HepG2 (cell line): ENCODE results near the gene C10orf67. TPM values are rescaled to one million over a fixed set of nuclear protein-coding genes. Genes with fewer than 3 reads are reported as not detected.

Experiments
- ATAC-seq: fragments of 200-7000 bp; cut with Tn5 transposase; 3 replicates; pipeline ENCODE4 v1.9.1; 2020; ENCODE audit warnings: mild to moderate bottlenecking, moderate library complexity
- BruUV-seq: library from RNA; stranded (reverse); fragments of 400-500 nt; replicated peaks from 2 replicates; lab custom pipeline; 2021; lab: Mats Ljungman, UMichigan
- CTCF ChIA-PET: fragments of 300-600 bp; formaldehyde crosslinking; extraction: SDS; loops from one replicate; lab custom pipeline; 2021; ENCODE audit warnings: low total read pairs, inconsistent platforms, low intra/inter-chr PET ratio; lab: Yijun Ruan, JAX
- POLR2A ChIA-PET: fragments of 350-600 bp; sonication (Branson Sonifier 250); formaldehyde crosslinking; loops from one replicate; lab custom pipeline; 2020; ENCODE audit warnings: antibody characterized with exemption, inconsistent platforms; lab: Yijun Ruan, JAX
- DNase-seq: peaks from one replicate; pipeline ENCODE4 v3.0.0-alpha.2; 2015; ENCODE audit warnings: low spot score
- FAIRE-seq: peaks from 3 replicates; lab custom pipeline; 2011; peaks lifted over from hg19 to GRCh38; lab: Jason Lieb, UNC
- H2AFZ ChIP-seq: one replicate; pipeline ENCODE4 v1.6.1; 2011; ENCODE audit warnings: low read length, inconsistent platforms
- H3K27ac ChIP-seq: fragments of 300-600 bp; 3 replicates; pipeline ENCODE4 v1.8.0; 2011; ENCODE audit warnings: mixed run types, mild to moderate bottlenecking, mixed read lengths, low read length, inconsistent platforms; ENCODE audit not compliant: insufficient read depth; ENCODE audit errors: extremely low read length
- H3K27me3 ChIP-seq, 2 experiments: fragments of 200-600 bp in 1 of 2; 2 replicates in 1 of 2; 3 replicates in 1 of 2; pipeline versions ENCODE4 v1.6.0 to v1.8.0; 2011; ENCODE audit warnings: low read length in 2 of 2, mild to moderate bottlenecking in 2 of 2, moderate library complexity in 2 of 2, inconsistent platforms in 1 of 2; ENCODE audit not compliant: insufficient read depth in 2 of 2, control insufficient read depth in 1 of 2
- H3K36me3 ChIP-seq, 2 experiments: fragments of 200-600 bp in 1 of 2; replicated peaks in 1 of 2; 2 replicates in 1 of 2; 3 replicates in 1 of 2; pipeline versions ENCODE4 v1.5.1 to v1.8.0; 2011; ENCODE audit warnings: low read length in 2 of 2, inconsistent platforms in 1 of 2; ENCODE audit not compliant: insufficient read depth in 2 of 2, control insufficient read depth in 1 of 2
- H3K4me1 ChIP-seq: 2 replicates; pipeline ENCODE4 v1.5.1; 2012; ENCODE audit warnings: low read length, inconsistent platforms; ENCODE audit not compliant: insufficient read depth
- H3K4me2 ChIP-seq: 2 replicates; pipeline ENCODE4 v1.6.0; 2011; ENCODE audit warnings: low read depth, low read length, inconsistent platforms
- H3K4me3 ChIP-seq, 3 experiments: fragments of 200-600 bp in 1 of 3; sonication (generic), shearing (Covaris generic) in 1 of 3; replicated peaks in 1 of 3; 2 replicates each; pipeline ENCODE4 v1.5.1; 2011 to 2016; ENCODE audit warnings: low read length in 3 of 3, inconsistent platforms in 2 of 3, low read depth in 2 of 3, mild to moderate bottlenecking in 2 of 3, control low read depth in 1 of 3, mixed read lengths in 1 of 3; ENCODE audit not compliant: insufficient read depth in 1 of 3
- H3K79me2 ChIP-seq: one replicate; pipeline ENCODE4 v1.6.1; 2011; ENCODE audit warnings: low read length, inconsistent platforms; ENCODE audit not compliant: insufficient read depth
- H3K9ac ChIP-seq: 2 replicates; pipeline ENCODE4 v1.6.0; 2011; ENCODE audit warnings: mild to moderate bottlenecking, low read depth, low read length, inconsistent platforms; ENCODE audit not compliant: insufficient read depth
- H3K9me3 ChIP-seq: 2 replicates; pipeline ENCODE4 v1.5.1; 2012; ENCODE audit warnings: mild to moderate bottlenecking, low read length
- H4K20me1 ChIP-seq: 2 replicates; pipeline ENCODE4 v1.6.0; 2011; ENCODE audit warnings: inconsistent platforms, mild to moderate bottlenecking, low read length, moderate library complexity; ENCODE audit not compliant: insufficient read depth
- E2F2 ChIP-seq: sonication (generic); formaldehyde crosslinking; IDR thresholded peaks from 2 replicates; pipeline ENCODE4 v1.4.0; 2020; ENCODE audit warnings: missing genetic modification reagents, borderline replicate concordance
- KAT8 ChIP-seq: IDR thresholded peaks from 2 replicates; pipeline ENCODE4 v1.6.1; 2016; ENCODE audit warnings: missing genetic modification reagents, missing compliant biosample characterization
- NFE2 ChIP-seq: sonication (generic); formaldehyde crosslinking; IDR thresholded peaks from 2 replicates; pipeline ENCODE4 v1.4.0; 2020; ENCODE audit warnings: missing genetic modification reagents
- POLR2AphosphoS2 ChIP-seq: IDR thresholded peaks from 2 replicates; pipeline ENCODE4 v1.6.1; 2011; ENCODE audit warnings: low read depth, low read length, improper control_type of control experiment
- SALL2 ChIP-seq: sonication (generic); formaldehyde crosslinking; IDR thresholded peaks from 2 replicates; pipeline ENCODE4 v1.8.1; 2023; ENCODE audit warnings: mild to moderate bottlenecking, missing genetic modification reagents, inconsistent platforms
- SATB2 ChIP-seq: sonication (generic); formaldehyde crosslinking; IDR thresholded peaks from 2 replicates; pipeline ENCODE4 v1.5.0; 2020; ENCODE audit warnings: missing genetic modification reagents
- SNAPC5 ChIP-seq: sonication (generic); formaldehyde crosslinking; IDR thresholded peaks from 2 replicates; pipeline ENCODE4 v1.8.1; 2023; ENCODE audit warnings: mild to moderate bottlenecking, missing genetic modification reagents, borderline replicate concordance
- SRY ChIP-seq: sonication (generic); formaldehyde crosslinking; IDR thresholded peaks from 2 replicates; pipeline ENCODE4 v1.8.0; 2022; ENCODE audit warnings: mild to moderate bottlenecking, missing genetic modification reagents
- ZSCAN12 ChIP-seq: sonication (generic); formaldehyde crosslinking; IDR thresholded peaks from 2 replicates; pipeline ENCODE4 v1.9.0; 2021; ENCODE audit warnings: mild to moderate bottlenecking, missing genetic modification reagents
- WGBS: methylation state at CpG from one replicate; pipeline ENCODE4 v1.1.6; 2017; ENCODE audit warnings: low lambda C conversion rate; 5-methylcytosine and 5-hydroxymethylcytosine counted together
- in situ Hi-C: cut with HindIII; loops from 2 replicates; pipeline ENCODE4 v1.10.0; 2017; ENCODE audit warnings: low pct_unique_long_range_greater_than_20kb; ENCODE audit not compliant: extremely low pct_ligation_motif_present
- intact Hi-C: fragments of 100-400 bp; cut with micrococcal nuclease; formaldehyde crosslinking; loops from one replicate; pipeline ENCODE4 v1.10.0; 2022; ENCODE audit not compliant: unreplicated experiment
- polyA plus RNA-seq, 8 experiments: library from polyadenylated mRNA; depleted of rRNA in 3 of 8; stranded (reverse) in 7 of 8; unstranded in 1 of 8; fragments of >200 nt; fragmentation: Illumina TruSeq in 4 of 8; extraction: Trizol in 4 of 8; gene quantifications; 2 replicates each; pipeline versions ENCODE4 v1.2.1 to v1.2.3, GENCODE V29; 2011 to 2016; ENCODE audit warnings: low read depth in 4 of 8, missing spikeins in 1 of 8, mixed read lengths in 1 of 8; ENCODE audit not compliant: insufficient read depth in 1 of 8
- total RNA-seq, 5 experiments: library from RNA; depleted of rRNA; stranded (reverse); fragments of >200 nt; fragmentation: Illumina TruSeq; extraction: Trizol; gene quantifications; 2 replicates each; pipeline ENCODE4 v1.2.3, GENCODE V29; 2016; ENCODE audit warnings: low read depth in 1 of 5
- TF ChIP-seq, protein P1 (sequence below): sonication (generic); formaldehyde crosslinking; IDR thresholded peaks from 2 replicates; pipeline ENCODE4 v1.4.0; 2020; ENCODE audit warnings: missing genetic modification reagents
- TF ChIP-seq, protein P2 (sequence below): sonication (generic); formaldehyde crosslinking; IDR thresholded peaks from 2 replicates; pipeline ENCODE4 v1.5.1; 2020; ENCODE audit warnings: missing genetic modification reagents, mild to moderate bottlenecking, borderline replicate concordance

Gene C10orf67
- total and polyA plus RNA-seq, 2 of the 13 experiments (the other 11 are each of a cell fraction or from before 2014, with no cell fraction given), result not detected

DNA sequence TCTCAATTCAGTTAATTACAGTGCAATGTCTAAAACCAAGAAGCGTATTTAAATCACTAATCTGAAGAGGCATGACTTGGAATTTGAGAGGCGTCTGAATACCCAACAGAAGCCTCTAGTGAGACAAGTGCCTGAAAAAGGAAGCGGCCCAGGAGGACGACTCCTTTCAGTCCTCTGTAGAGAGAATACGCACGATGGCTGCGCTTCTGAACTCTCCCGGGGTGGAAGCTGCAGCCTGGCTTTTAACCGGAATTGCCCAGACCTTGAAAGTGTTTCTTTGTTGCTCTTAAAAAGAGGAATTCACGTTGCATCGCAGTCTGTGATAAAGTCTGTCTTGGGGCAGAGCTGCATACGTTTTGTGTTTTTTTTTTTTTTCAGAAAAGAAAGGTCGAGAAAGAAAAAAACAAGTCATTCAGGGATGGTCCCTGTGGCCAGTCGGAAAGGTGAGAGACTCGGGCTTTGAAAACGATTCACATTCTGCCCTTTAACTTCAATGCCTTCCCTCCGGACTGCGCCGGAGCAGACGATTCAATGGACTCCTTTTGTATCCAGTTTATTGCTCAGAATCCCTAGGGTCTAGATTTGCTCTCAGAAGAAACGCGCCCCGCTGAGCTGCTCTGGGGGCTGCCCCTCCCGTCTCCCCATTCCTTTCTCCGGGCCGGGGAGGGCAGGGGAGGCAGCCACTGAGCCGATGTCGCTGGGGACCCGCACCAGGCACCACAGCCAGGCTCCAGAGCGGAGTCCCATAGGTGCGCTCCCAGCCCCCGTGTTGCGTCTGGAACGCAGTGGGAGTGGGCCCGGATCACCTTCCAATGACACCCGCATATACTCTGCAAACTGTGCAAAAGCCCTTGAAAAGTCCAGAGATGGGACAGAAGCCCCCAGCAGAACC, 153.5 kb downstream of the C10orf67 start:
- DNase-seq, result no peak
- no peaks in the 10 kb centered on the region for H3K79me2 ChIP-seq
- H3K4me1 ChIP-seq, result peaks cover 47% of the 10 kb centered on the region
- H3K27me3 ChIP-seq, result peaks cover 6 to 54% of the 10 kb centered on the region in 2 experiments; a peak in 4 of 5 replicates
- TF ChIP-seq SALL2 (CRISPR knock-in tag), result no peak
- H4K20me1 ChIP-seq, result no peaks in the 10 kb centered on the region
- H2AFZ ChIP-seq, result no peak overlapping the region
- BruUV-seq, result no TSS peak
- H3K4me3 ChIP-seq, result no peak overlapping the region
- 30% methylated on average over 26 of the region's 36 CpGs for WGBS
- ATAC-seq, result no peak
- no peaks in the 10 kb centered on the region for H3K36me3 ChIP-seq
- intact Hi-C loops, result no loop called here
- ChIA-PET CTCF (no interaction called here), POLR2A (no interaction called here)
- no peak overlapping the region for H3K27ac ChIP-seq
- H3K4me2 ChIP-seq, result no peak overlapping the region
- in situ Hi-C loops, result no loop called here
- no peak for FAIRE-seq
- H3K9me3 ChIP-seq, result no peaks in the 10 kb centered on the region
- H3K9ac ChIP-seq, result no peak overlapping the region

DNA sequence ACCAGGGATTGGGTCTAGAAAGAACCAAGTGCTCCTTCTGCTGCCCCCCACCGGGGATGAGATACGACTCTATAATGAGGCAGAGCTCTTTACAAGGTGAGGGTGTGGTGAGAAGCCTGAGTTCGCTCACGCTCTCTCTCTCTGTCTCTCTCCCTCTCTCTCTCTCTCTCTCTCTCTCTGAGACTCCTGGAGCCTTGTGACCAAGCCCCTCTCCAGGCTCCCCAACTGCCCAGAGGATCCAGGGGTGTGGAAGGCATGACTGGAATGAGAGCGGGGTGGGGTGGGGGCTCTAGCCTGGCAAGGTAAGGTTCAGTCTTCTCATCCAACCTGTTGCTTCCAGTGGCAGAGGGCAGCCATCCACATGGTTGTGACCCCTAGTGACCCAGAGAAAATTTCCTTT, 155.6 kb downstream of the C10orf67 start:
- Histone ChIP-seq H3K4me1 (peaks cover 53% of the 10 kb centered on the region), H3K9ac (no peak overlapping the region), H3K27me3 (peaks cover 6 to 36% of the 10 kb centered on the region in 2 experiments; a peak in 4 of 5 replicates), H3K4me2 (no peak overlapping the region), H3K9me3 (no peaks in the 10 kb centered on the region), H3K4me3 (no peak overlapping the region), H3K36me3 (no peaks in the 10 kb centered on the region), H3K79me2 (no peaks in the 10 kb centered on the region)
- 49% methylated on average over 5 of the region's 5 CpGs for WGBS
- CTCF ChIA-PET, result no interaction called here
- in situ Hi-C loops, result no loop called here
- DNase-seq, result no peak
- ATAC-seq, result no peak
- TF ChIP-seq ZSCAN12 (no peak), SNAPC5 (CRISPR knock-in tag) (no peak), SRY (CRISPR knock-in tag) (no peak), KAT8 (no peak), NFE2 (CRISPR knock-in tag) (no peak), POLR2AphosphoS2 (no peak), SATB2 (no peak), E2F2 (CRISPR knock-in tag) (no peak)
- TF ChIP-seq, protein P1, sequence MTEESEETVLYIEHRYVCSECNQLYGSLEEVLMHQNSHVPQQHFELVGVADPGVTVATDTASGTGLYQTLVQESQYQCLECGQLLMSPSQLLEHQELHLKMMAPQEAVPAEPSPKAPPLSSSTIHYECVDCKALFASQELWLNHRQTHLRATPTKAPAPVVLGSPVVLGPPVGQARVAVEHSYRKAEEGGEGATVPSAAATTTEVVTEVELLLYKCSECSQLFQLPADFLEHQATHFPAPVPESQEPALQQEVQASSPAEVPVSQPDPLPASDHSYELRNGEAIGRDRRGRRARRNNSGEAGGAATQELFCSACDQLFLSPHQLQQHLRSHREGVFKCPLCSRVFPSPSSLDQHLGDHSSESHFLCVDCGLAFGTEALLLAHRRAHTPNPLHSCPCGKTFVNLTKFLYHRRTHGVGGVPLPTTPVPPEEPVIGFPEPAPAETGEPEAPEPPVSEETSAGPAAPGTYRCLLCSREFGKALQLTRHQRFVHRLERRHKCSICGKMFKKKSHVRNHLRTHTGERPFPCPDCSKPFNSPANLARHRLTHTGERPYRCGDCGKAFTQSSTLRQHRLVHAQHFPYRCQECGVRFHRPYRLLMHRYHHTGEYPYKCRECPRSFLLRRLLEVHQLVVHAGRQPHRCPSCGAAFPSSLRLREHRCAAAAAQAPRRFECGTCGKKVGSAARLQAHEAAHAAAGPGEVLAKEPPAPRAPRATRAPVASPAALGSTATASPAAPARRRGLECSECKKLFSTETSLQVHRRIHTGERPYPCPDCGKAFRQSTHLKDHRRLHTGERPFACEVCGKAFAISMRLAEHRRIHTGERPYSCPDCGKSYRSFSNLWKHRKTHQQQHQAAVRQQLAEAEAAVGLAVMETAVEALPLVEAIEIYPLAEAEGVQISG (CRISPR knock-in tag), result no peak
- TF ChIP-seq, protein P2, sequence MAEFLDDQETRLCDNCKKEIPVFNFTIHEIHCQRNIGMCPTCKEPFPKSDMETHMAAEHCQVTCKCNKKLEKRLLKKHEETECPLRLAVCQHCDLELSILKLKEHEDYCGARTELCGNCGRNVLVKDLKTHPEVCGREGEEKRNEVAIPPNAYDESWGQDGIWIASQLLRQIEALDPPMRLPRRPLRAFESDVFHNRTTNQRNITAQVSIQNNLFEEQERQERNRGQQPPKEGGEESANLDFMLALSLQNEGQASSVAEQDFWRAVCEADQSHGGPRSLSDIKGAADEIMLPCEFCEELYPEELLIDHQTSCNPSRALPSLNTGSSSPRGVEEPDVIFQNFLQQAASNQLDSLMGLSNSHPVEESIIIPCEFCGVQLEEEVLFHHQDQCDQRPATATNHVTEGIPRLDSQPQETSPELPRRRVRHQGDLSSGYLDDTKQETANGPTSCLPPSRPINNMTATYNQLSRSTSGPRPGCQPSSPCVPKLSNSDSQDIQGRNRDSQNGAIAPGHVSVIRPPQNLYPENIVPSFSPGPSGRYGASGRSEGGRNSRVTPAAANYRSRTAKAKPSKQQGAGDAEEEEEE, result no peak
- TF ChIP-seq, all 625 proteins: peak for 0
- intact Hi-C loops, result no loop called here
- H3K27ac ChIP-seq, result no peak overlapping the region
- BruUV-seq, result no TSS peak
- POLR2A ChIA-PET, result no interaction called here
- H4K20me1 ChIP-seq, result no peaks in the 10 kb centered on the region
- H2AFZ ChIP-seq, result no peak overlapping the region
- FAIRE-seq, result no peak
